Neural progenitor cell (in vitro differentiated cells): Measurements from ENCODE around the gene MYPN.

Experiments used
- CTCF ChIP-seq: fragments of 200-600 bp; sonication (generic); IDR thresholded peaks from 2 replicates; pipeline ENCODE4 v1.5.1; 2017; ENCODE audit warnings: antibody characterized with exemption, mild to moderate bottlenecking
- EZH2 ChIP-seq: fragments of 200-600 bp; sonication (generic); IDR thresholded peaks from 2 replicates; pipeline ENCODE4 v1.6.1; 2017; ENCODE audit warnings: antibody characterized with exemption, mild to moderate bottlenecking, moderate library complexity
- EZH2phosphoT487 ChIP-seq: fragments of 200-600 bp; sonication (generic); IDR thresholded peaks from 2 replicates; pipeline ENCODE4 v1.6.1; 2017; ENCODE audit warnings: antibody characterized with exemption

GRCh38 chr10:68075550-68076004 is 33.7 kb upstream of the MYPN start:
- TF ChIP-seq CTCF, result no peak
- TF ChIP-seq EZH2, result no peak
- TF ChIP-seq EZH2phosphoT487, result no peak
